Upper lobe of left lung (tissue), 4 donors: ENCODE results near the gene GGT7.

Experiments
- CTCF ChIP-seq, 6 experiments: fragments of 450-650 bp in 4 of 6; fragments of 200-600 bp in 2 of 6; sonication (generic) in 2 of 6; IDR thresholded peaks; one replicate each; pipeline ENCODE4 v1.5.1; 2016 to 2019; ENCODE audit warnings: antibody characterized with exemption in 6 of 6
- POLR2A ChIP-seq, 4 donors: fragments of 450-650 bp; IDR thresholded peaks; one replicate each; pipeline ENCODE4 v1.5.1; 2016 to 2017; ENCODE audit warnings: antibody characterized with exemption in 4 of 4, mild to moderate bottlenecking in 2 of 4
- POLR2AphosphoS5 ChIP-seq, 2 donors: sonication (generic); formaldehyde crosslinking; IDR thresholded peaks; one replicate each; pipeline ENCODE4 v1.5.1; 2017; ENCODE audit warnings: antibody characterized with exemption in 2 of 2

- TF ChIP-seq POLR2AphosphoS5 (IDR thresholded peaks at IDR 0.05): no peak
- no peak for TF ChIP-seq CTCF (IDR thresholded peaks at IDR 0.05)
- no peak for TF ChIP-seq POLR2A (IDR thresholded peaks at IDR 0.05)
Observed at GRCh38 chr20:34871320-34871926, 1.2 kb downstream of the GGT7 start.
